ENCODE results near the gene GRK5. TPM values are rescaled to one million over a fixed set of nuclear protein-coding genes. Genes with fewer than 3 reads are reported as not detected.

The GRK5 gene
- total RNA-seq, 1 experiment from 2014 or later: 58.2 TPM

- CTCF ChIA-PET: interaction anchor here (0.6 to 1.8 kb wide), 5 partner anchors 10 to 309 kb away, joined by 3 to 17 read pairs (median 3); no protein-coding TSS in a partner anchor
- TF ChIP-seq EZH2 (IDR thresholded peaks at IDR 0.05; ENCODE audit: borderline replicate concordance, low read depth, low read length, poor library complexity, severe bottlenecking): no peak
- TF ChIP-seq, protein P1, sequence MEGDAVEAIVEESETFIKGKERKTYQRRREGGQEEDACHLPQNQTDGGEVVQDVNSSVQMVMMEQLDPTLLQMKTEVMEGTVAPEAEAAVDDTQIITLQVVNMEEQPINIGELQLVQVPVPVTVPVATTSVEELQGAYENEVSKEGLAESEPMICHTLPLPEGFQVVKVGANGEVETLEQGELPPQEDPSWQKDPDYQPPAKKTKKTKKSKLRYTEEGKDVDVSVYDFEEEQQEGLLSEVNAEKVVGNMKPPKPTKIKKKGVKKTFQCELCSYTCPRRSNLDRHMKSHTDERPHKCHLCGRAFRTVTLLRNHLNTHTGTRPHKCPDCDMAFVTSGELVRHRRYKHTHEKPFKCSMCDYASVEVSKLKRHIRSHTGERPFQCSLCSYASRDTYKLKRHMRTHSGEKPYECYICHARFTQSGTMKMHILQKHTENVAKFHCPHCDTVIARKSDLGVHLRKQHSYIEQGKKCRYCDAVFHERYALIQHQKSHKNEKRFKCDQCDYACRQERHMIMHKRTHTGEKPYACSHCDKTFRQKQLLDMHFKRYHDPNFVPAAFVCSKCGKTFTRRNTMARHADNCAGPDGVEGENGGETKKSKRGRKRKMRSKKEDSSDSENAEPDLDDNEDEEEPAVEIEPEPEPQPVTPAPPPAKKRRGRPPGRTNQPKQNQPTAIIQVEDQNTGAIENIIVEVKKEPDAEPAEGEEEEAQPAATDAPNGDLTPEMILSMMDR (conservative IDR thresholded peaks at IDR 0.05; ENCODE audit: low read depth, low read length): 0 out of 2 replicates have a peak, but pooled peaks have one; percentile 22
- peak overlapping the region; percentile 79 for H3K27ac ChIP-seq (ENCODE audit: low read depth, low read length, poor library complexity, severe bottlenecking)
- H3K27me3 ChIP-seq (replicated peaks; ENCODE audit: insufficient read depth, low read depth, low read length, poor library complexity): no peaks in the 10 kb centered on the region
- peaks cover 47% of the 10 kb centered on the region for H3K4me1 ChIP-seq (ENCODE audit: insufficient read depth, low read length, poor library complexity, severe bottlenecking)
- POLR2A ChIA-PET (ENCODE audit: low non-redundant PET): interaction anchor here (0.6 to 0.7 kb wide), 4 partner anchors 121 to 334 kb away, joined by 3 to 6 read pairs (median 4); no protein-coding TSS in a partner anchor
- H3K36me3 ChIP-seq (ENCODE audit: insufficient read depth, low read length, poor library complexity, severe bottlenecking): peaks cover 6% of the 10 kb centered on the region
- BruUV-seq (replicated peaks): TSS peak; percentile 29
- H3K4me3 ChIP-seq (ENCODE audit: low read depth, low read length, poor library complexity, severe bottlenecking): peak overlapping the region; percentile 70
- no peak for DNase-seq (ENCODE audit: low spot score)
- no peaks in the 10 kb centered on the region for H3K9me3 ChIP-seq (ENCODE audit: low read depth, low read length, poor library complexity, severe bottlenecking)
- intact Hi-C loops (cut with micrococcal nuclease; ENCODE audit: unreplicated experiment): loop anchor here (5.0 to 10.0 kb wide), 3 partner anchors 122 to 385 kb away; partner anchors contain the start of genes RGS10 and TIAL1
Measured at GRCh38 chr10:119209736-119210355, 2.5 kb downstream of the GRK5 start.

DNA sequence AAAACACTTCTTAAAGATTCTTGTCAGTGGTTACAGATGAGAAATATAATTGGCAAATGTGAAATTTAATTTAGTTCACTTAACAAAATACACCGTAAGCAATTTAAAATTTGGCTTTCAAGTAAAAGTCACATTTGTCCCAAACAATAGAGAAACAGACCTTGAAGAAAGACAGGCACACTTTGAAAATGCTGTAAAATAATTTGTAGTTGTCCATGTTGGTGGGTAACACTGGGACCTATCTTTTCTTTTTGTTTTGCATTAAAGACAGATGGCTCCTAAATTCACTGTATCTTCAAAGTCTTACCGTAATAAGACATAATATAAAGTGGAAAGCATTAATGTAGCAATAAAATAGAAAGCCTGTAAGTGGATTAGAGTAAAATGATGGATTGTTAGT, 3.3 kb downstream of the GRK5 start:
- ChIA-PET POLR2A (ENCODE audit: low non-redundant PET) (interaction anchor here (0.6 kb wide), 2 partner anchors 138 to 195 kb away, joined by 3 to 4 read pairs; no protein-coding TSS in a partner anchor), CTCF (interaction anchor here (1.8 kb wide), 1 partner anchor 11 kb away, joined by 17 read pairs; no protein-coding TSS in a partner anchor)
- Histone ChIP-seq H3K27ac (ENCODE audit: low read depth, low read length, poor library complexity, severe bottlenecking) (peak overlapping the region; percentile 79), H3K4me3 (ENCODE audit: low read depth, low read length, poor library complexity, severe bottlenecking) (peak overlapping the region; percentile 70), H3K4me1 (ENCODE audit: insufficient read depth, low read length, poor library complexity, severe bottlenecking) (peaks cover 47% of the 10 kb centered on the region), H3K36me3 (ENCODE audit: insufficient read depth, low read length, poor library complexity, severe bottlenecking) (peaks cover 6% of the 10 kb centered on the region), H3K27me3 (replicated peaks; ENCODE audit: insufficient read depth, low read depth, low read length, poor library complexity) (no peaks in the 10 kb centered on the region), H3K9me3 (ENCODE audit: low read depth, low read length, poor library complexity, severe bottlenecking) (no peaks in the 10 kb centered on the region)
- no peak for TF ChIP-seq EZH2 (IDR thresholded peaks at IDR 0.05; ENCODE audit: borderline replicate concordance, low read depth, low read length, poor library complexity, severe bottlenecking)
- TF ChIP-seq, protein P1 (conservative IDR thresholded peaks at IDR 0.05; ENCODE audit: low read depth, low read length): no peak
- BruUV-seq (replicated peaks): no TSS peak
- intact Hi-C loops (cut with micrococcal nuclease; ENCODE audit: unreplicated experiment): no loop called here
- DNase-seq (ENCODE audit: low spot score): no peak

GRCh38 chr10:119211176-119211575, 3.8 kb downstream of the GRK5 start:
- Histone ChIP-seq H3K27me3 (replicated peaks; ENCODE audit: insufficient read depth, low read depth, low read length, poor library complexity) (no peaks in the 10 kb centered on the region), H3K4me1 (ENCODE audit: insufficient read depth, low read length, poor library complexity, severe bottlenecking) (peaks cover 43% of the 10 kb centered on the region), H3K36me3 (ENCODE audit: insufficient read depth, low read length, poor library complexity, severe bottlenecking) (peaks cover 6% of the 10 kb centered on the region), H3K27ac (ENCODE audit: low read depth, low read length, poor library complexity, severe bottlenecking) (peak overlapping the region; percentile 79), H3K9me3 (ENCODE audit: low read depth, low read length, poor library complexity, severe bottlenecking) (no peaks in the 10 kb centered on the region), H3K4me3 (ENCODE audit: low read depth, low read length, poor library complexity, severe bottlenecking) (peak overlapping the region; percentile 70)
- TF ChIP-seq, protein P1 (conservative IDR thresholded peaks at IDR 0.05; ENCODE audit: low read depth, low read length): no peak
- no peak for TF ChIP-seq EZH2 (IDR thresholded peaks at IDR 0.05; ENCODE audit: borderline replicate concordance, low read depth, low read length, poor library complexity, severe bottlenecking)
- ChIA-PET POLR2A (ENCODE audit: low non-redundant PET) (no interaction called here), CTCF (no interaction called here)
- no peak for DNase-seq (ENCODE audit: low spot score)
- intact Hi-C loops (cut with micrococcal nuclease; ENCODE audit: unreplicated experiment): no loop called here
- no TSS peak for BruUV-seq (replicated peaks)
